Nucleus accumbens (tissue), 56 donors: ENCODE data around the gene OAS3.
A peak's percentile ranks its signal among the peaks of the same experiment; 100 is the strongest.

Experiments used
- DNase-seq, 56 donors: peaks; one replicate each; lab custom pipeline; 2025; lab: John Stamatoyannopoulos, UW

OAS3 gene

GRCh38 chr12:113003636-113004035 is 65.4 kb downstream of the OAS3 start:
- no peak for DNase-seq

- no peak for DNase-seq
Observed at GRCh38 chr12:113005762-113006161, 67.5 kb downstream of the OAS3 start.

- DNase-seq, result no peak
Observed at GRCh38 chr12:113006206-113006605, 67.9 kb downstream of the OAS3 start.

- no peak for DNase-seq
Observed at GRCh38 chr12:113006641-113007040, 68.4 kb downstream of the OAS3 start.

- no peak for DNase-seq
Observed at GRCh38 chr12:113007166-113007565, 68.9 kb downstream of the OAS3 start.

GRCh38 chr12:113010701-113011100 is 72.4 kb downstream of the OAS3 start:
- DNase-seq, result no peak

GRCh38 chr12:113014565-113014964 is 76.3 kb downstream of the OAS3 start:
- no peak for DNase-seq

- no peak for DNase-seq
Observed at GRCh38 chr12:113016796-113017195, 78.5 kb downstream of the OAS3 start.

GRCh38 chr12:113019025-113019424 is 80.8 kb downstream of the OAS3 start:
- peak in 1 of 56 donors; percentile 1 for DNase-seq

- DNase-seq, result no peak
Observed at GRCh38 chr12:113021500-113021899, 83.2 kb downstream of the OAS3 start.
